DOHH2 (cell line): Measurements from ENCODE around the gene UCN3.

ENCODE experiments used
- CTCF ChIP-seq: fragments of 200-600 bp; sonication (generic); IDR thresholded peaks from one replicate; pipeline ENCODE4 v1.5.1; 2014; ENCODE audit warnings: antibody characterized with exemption, mild to moderate bottlenecking, low read depth, low read length; ENCODE audit not compliant: poor library complexity, severe bottlenecking
- EZH2phosphoT487 ChIP-seq: fragments of 200-600 bp; sonication (generic); IDR thresholded peaks from 2 replicates; pipeline ENCODE4 v1.6.1; 2017; ENCODE audit warnings: borderline replicate concordance, mild to moderate bottlenecking, antibody characterized with exemption, low read length, moderate library complexity, mixed read lengths

GRCh38 chr10:5355594-5356301 is 9.0 kb upstream of the UCN3 start:
- TF ChIP-seq CTCF (no peak), EZH2phosphoT487 (no peak)
